Upper lobe of left lung (tissue), 6 donors: Measurements from ENCODE around the gene PBOV1. TPM values are rescaled to one million over a fixed set of nuclear protein-coding genes. Genes with fewer than 3 reads are reported as not detected.

ENCODE experiments used
- ATAC-seq, 2 donors: fragments of 200-7000 bp; cut with Tn5 transposase; one replicate each; pipeline ENCODE4 v1.9.1; 2022; ENCODE audit warnings: mild to moderate bottlenecking in 2 of 2, moderate library complexity in 2 of 2; ENCODE audit not compliant: low FRiP score in 2 of 2
- DNase-seq, 2 donors: peaks; one replicate each; pipeline ENCODE4 v3.0.0-alpha.2; 2019 to 2020
- H3K27ac ChIP-seq, 4 donors: fragments of 200-600 bp; sonication (generic); one replicate each; pipeline ENCODE4 v1.5.1; 2016 to 2019
- H3K27me3 ChIP-seq, 4 donors: fragments of 200-600 bp; sonication (generic); one replicate each; pipeline ENCODE4 v1.5.1; 2017 to 2019
- H3K36me3 ChIP-seq, 4 donors: fragments of 200-600 bp; sonication (generic); one replicate each; pipeline ENCODE4 v1.5.1; 2016 to 2019
- H3K4me1 ChIP-seq, 4 donors: fragments of 200-600 bp; sonication (generic); one replicate each; pipeline ENCODE4 v1.5.1; 2018 to 2019
- H3K4me3 ChIP-seq, 4 donors: fragments of 200-600 bp; sonication (generic); one replicate each; pipeline ENCODE4 v1.5.1; 2017 to 2019; ENCODE audit warnings: mild to moderate bottlenecking in 2 of 4, moderate library complexity in 1 of 4
- H3K9me3 ChIP-seq, 4 donors: fragments of 200-600 bp; sonication (generic); one replicate each; pipeline ENCODE4 v1.5.1; 2018 to 2019
- EP300 ChIP-seq, 4 donors: sonication (generic); formaldehyde crosslinking; IDR thresholded peaks; one replicate each; pipeline ENCODE4 v1.5.1; 2017; ENCODE audit warnings: antibody characterized with exemption in 4 of 4, control low read depth in 2 of 4
- POLR2A ChIP-seq, 4 donors: fragments of 450-650 bp; IDR thresholded peaks; one replicate each; pipeline ENCODE4 v1.5.1; 2016 to 2017; ENCODE audit warnings: antibody characterized with exemption in 4 of 4, mild to moderate bottlenecking in 2 of 4
- POLR2AphosphoS5 ChIP-seq, 2 donors: sonication (generic); formaldehyde crosslinking; IDR thresholded peaks; one replicate each; pipeline ENCODE4 v1.5.1; 2017; ENCODE audit warnings: antibody characterized with exemption in 2 of 2
- WGBS, 2 donors: methylation state at CpG; one replicate each; pipeline ENCODE4 v1.1.5; 2017 to 2018; 5-methylcytosine and 5-hydroxymethylcytosine counted together
- total RNA-seq, 6 donors: library from RNA; depleted of rRNA in 4 of 6; stranded (reverse); fragments of >200 nt in 4 of 6; gene quantifications; one replicate each; pipeline versions ENCODE4 v1.1.0 to v1.2.1, GENCODE V29; 2016 to 2021
- TF ChIP-seq, protein P1 (sequence below), 6 experiments: fragments of 450-650 bp in 4 of 6; fragments of 200-600 bp in 2 of 6; sonication (generic) in 2 of 6; IDR thresholded peaks; one replicate each; pipeline ENCODE4 v1.5.1; 2016 to 2019; ENCODE audit warnings: antibody characterized with exemption in 6 of 6
- donor health status: DM: no; HTN: no; CAD: no; lungs with moderate emphysema.
- donor health status: DM: no; HTN: yes; CAD: no; lungs with severe emphysema.

Gene PBOV1
- total RNA-seq, 6 donors from 2014 or later, result not detected

DNA sequence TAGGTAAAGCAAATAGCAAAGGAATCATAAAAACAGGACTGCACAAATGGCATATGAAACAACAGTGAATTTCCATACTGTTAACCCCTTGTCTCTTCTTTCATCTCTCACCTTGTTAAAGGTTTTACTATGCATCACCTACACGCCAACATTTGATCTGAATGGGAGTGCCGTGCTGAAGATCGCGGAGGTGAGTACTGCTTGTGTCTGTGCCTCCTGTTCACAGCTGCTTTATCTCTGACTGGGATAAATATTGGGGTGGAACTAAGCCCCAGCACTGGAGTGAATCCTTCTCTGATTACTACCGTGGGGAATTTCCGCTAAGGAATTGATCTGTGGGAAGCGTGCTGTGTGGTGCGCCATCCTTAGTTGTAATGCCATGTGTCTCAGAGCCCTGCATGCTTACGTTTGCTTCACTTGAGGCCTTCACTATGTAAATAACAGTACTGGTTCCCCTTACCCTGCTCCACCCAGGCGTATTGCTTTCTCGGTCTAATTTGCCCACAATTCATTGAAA is 11.4 kb upstream of the PBOV1 start:
- Histone ChIP-seq H3K4me1 (peaks cover 0 to 28% (median 8%) of the 10 kb centered on the region in 4 donors), H3K27ac (no peak overlapping the region), H3K9me3 (no peaks in the 10 kb centered on the region), H3K36me3 (no peaks in the 10 kb centered on the region), H3K4me3 (no peak overlapping the region), H3K27me3 (no peaks in the 10 kb centered on the region)
- WGBS, 2 donors, result 92 to 93% methylated on average over 11 of the region's 11 CpGs
- ATAC-seq (no peak), DNase-seq (no peak)
- TF ChIP-seq EP300 (IDR thresholded peaks at IDR 0.05) (no peak), POLR2AphosphoS5 (IDR thresholded peaks at IDR 0.05) (no peak), POLR2A (IDR thresholded peaks at IDR 0.05) (no peak)
- TF ChIP-seq, protein P1, sequence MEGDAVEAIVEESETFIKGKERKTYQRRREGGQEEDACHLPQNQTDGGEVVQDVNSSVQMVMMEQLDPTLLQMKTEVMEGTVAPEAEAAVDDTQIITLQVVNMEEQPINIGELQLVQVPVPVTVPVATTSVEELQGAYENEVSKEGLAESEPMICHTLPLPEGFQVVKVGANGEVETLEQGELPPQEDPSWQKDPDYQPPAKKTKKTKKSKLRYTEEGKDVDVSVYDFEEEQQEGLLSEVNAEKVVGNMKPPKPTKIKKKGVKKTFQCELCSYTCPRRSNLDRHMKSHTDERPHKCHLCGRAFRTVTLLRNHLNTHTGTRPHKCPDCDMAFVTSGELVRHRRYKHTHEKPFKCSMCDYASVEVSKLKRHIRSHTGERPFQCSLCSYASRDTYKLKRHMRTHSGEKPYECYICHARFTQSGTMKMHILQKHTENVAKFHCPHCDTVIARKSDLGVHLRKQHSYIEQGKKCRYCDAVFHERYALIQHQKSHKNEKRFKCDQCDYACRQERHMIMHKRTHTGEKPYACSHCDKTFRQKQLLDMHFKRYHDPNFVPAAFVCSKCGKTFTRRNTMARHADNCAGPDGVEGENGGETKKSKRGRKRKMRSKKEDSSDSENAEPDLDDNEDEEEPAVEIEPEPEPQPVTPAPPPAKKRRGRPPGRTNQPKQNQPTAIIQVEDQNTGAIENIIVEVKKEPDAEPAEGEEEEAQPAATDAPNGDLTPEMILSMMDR (IDR thresholded peaks at IDR 0.05), result no peak

DNA sequence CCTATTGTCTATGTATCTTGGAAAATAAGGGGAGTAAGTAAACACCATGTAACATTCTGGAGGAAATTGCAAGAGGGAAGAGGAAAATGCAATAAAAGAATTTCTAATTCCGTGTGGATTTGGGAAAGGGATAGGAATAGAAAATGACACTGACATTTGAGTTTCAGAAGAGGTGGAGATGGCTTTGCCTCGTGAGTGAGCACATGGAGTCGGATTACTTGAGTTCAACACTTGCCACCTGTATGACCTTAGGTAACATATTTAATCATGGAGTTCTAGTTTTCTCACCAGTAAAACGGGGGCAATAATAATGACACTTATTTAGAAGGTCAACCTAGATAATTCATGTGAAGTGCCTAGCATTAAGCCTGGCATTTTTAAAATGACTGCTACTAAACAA is 10.8 kb upstream of the PBOV1 start:
- WGBS, 2 donors, result 62 to 66% methylated on average over 4 of the region's 4 CpGs
- peaks cover 0 to 28% (median 8%) of the 10 kb centered on the region in 4 donors for H3K4me1 ChIP-seq
- no peak overlapping the region for H3K27ac ChIP-seq
- H3K4me3 ChIP-seq, result no peak overlapping the region
- DNase-seq, result no peak
- ATAC-seq, result no peak
- TF ChIP-seq, protein P1 (IDR thresholded peaks at IDR 0.05), result no peak
- TF ChIP-seq EP300 (IDR thresholded peaks at IDR 0.05) (no peak), POLR2A (IDR thresholded peaks at IDR 0.05) (no peak)
- no peaks in the 10 kb centered on the region for H3K27me3 ChIP-seq
- no peaks in the 10 kb centered on the region for H3K9me3 ChIP-seq
- no peaks in the 10 kb centered on the region for H3K36me3 ChIP-seq

DNA sequence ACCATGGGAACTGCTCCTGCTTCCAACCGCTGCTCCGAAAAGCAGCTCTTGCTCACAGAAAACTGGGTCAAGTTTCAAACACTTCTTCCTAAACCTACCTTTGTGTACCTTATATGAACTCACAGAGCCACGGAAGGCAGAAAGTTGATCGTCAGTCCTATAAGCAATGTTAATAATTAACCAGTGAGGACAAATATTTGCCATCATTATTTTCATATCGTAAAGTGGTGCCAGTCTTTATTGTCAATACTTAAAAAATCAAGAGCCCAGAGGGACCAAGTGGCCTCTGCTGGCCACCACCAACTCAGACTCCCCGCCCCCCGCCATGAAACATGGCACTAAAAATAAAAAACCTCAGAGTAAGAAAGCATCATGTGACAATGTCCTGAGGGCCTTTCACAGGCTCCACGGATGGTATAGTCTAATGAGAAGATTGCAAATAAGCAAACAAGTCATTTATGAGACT is 9.1 kb upstream of the PBOV1 start:
- H3K4me3 ChIP-seq, result no peak overlapping the region
- no peaks in the 10 kb centered on the region for H3K9me3 ChIP-seq
- WGBS, 2 donors, result 69 to 71% methylated on average over 8 of the region's 8 CpGs
- DNase-seq, result peak in 1 of 2 donors; percentile 68
- ATAC-seq, result peak in 1 of 2 donors; percentile 80
- H3K4me1 ChIP-seq, result peaks cover 3 to 28% (median 8%) of the 10 kb centered on the region in 4 donors
- H3K36me3 ChIP-seq, result no peaks in the 10 kb centered on the region
- TF ChIP-seq, protein P1 (IDR thresholded peaks at IDR 0.05), result no peak
- TF ChIP-seq POLR2A (IDR thresholded peaks at IDR 0.05) (no peak), POLR2AphosphoS5 (IDR thresholded peaks at IDR 0.05) (no peak), EP300 (IDR thresholded peaks at IDR 0.05) (no peak)
- peak overlapping the region in 3 of 4 donors; percentile 18 to 63 (median 45) for H3K27ac ChIP-seq
- no peaks in the 10 kb centered on the region for H3K27me3 ChIP-seq

DNA sequence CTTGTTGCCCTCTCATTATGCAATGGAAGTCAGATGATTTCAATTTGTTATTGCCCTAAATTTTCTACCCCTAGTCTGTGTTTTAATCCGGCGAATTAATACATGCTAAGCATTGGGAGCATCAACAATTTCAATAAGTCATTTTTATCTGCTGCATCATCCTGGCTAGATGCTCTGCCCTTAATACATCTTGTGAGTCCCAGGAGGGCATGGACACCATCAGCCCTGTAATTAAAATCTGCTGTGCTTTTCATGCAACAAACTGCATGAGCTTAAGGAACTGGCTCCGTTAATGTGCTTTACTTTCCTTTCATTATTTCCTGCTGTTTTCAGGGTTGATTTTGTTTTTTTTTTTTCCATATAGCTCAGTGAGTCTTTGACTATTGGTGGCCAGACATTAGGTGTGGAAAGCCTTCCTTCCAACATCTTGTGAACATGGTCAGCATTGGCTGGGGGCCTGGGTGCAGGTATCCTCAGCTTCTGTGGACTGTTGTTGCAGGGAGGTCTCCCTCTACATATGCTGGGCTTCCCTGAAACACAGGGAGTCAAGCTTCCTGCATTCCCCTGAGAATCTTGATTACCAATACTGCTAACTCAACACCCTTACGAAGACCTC is 8.5 kb upstream of the PBOV1 start:
- Histone ChIP-seq H3K4me1 (peaks cover 0 to 26% (median 8%) of the 10 kb centered on the region in 4 donors), H3K36me3 (no peaks in the 10 kb centered on the region), H3K27ac (peak overlapping the region in 3 of 4 donors; percentile 18 to 53 (median 45)), H3K4me3 (no peak overlapping the region), H3K27me3 (no peaks in the 10 kb centered on the region), H3K9me3 (no peaks in the 10 kb centered on the region)
- WGBS, 2 donors, result 86 to 88% methylated on average over 4 of the region's 4 CpGs
- DNase-seq (no peak), ATAC-seq (no peak)
- TF ChIP-seq EP300 (IDR thresholded peaks at IDR 0.05) (no peak), POLR2AphosphoS5 (IDR thresholded peaks at IDR 0.05) (no peak), POLR2A (IDR thresholded peaks at IDR 0.05) (no peak)
- TF ChIP-seq, protein P1 (IDR thresholded peaks at IDR 0.05), result no peak
